HG03097 (cell line): Measurements from ENCODE around the gene BLOC1S4.
"Not testable (repeated sequence)": the region's sequence is repeated elsewhere in the genome, so short reads cannot be mapped to it uniquely, and the experiment has no call there.

Experiments
- ATAC-seq: cut with Tn5 transposase; IDR thresholded peaks from one replicate; pipeline ENCODE4 v1.9.1; 2021; ENCODE audit not compliant: unreplicated experiment, low FRiP score

BLOC1S4 gene

GRCh38 chr4:6715704-6716017 lies 313 bp upstream of the BLOC1S4 start:
- no peak for ATAC-seq

GRCh38 chr4:6716958-6717655 lies 1.1 kb downstream of the BLOC1S4 start:
- no peak for ATAC-seq

GRCh38 chr4:6718932-6719610 lies 3.1 kb downstream of the BLOC1S4 start:
- ATAC-seq, result no peak

- ATAC-seq, result no peak
These were observed 3.7 kb downstream of the BLOC1S4 start for GRCh38 chr4:6719611-6720179.

GRCh38 chr4:6720202-6720699 lies 4.3 kb downstream of the BLOC1S4 start:
- ATAC-seq, result no peak

GRCh38 chr4:6721121-6721520 lies 5.1 kb downstream of the BLOC1S4 start:
- no peak for ATAC-seq

GRCh38 chr4:6722891-6723290 lies 6.9 kb downstream of the BLOC1S4 start:
- ATAC-seq, result no peak

GRCh38 chr4:6723851-6724250 lies 7.9 kb downstream of the BLOC1S4 start:
- ATAC-seq, result no peak

- ATAC-seq, result no peak
These were observed 8.6 kb downstream of the BLOC1S4 start for GRCh38 chr4:6724421-6725111.

GRCh38 chr4:6725427-6725961 lies 9.5 kb downstream of the BLOC1S4 start:
- ATAC-seq, result not testable (repeated sequence)

GRCh38 chr4:6727081-6727942 lies 11.3 kb downstream of the BLOC1S4 start:
- no peak for ATAC-seq

- no peak for ATAC-seq
These were observed 11.9 kb downstream of the BLOC1S4 start for GRCh38 chr4:6727943-6728250.

GRCh38 chr4:6728320-6729029 lies 12.5 kb downstream of the BLOC1S4 start:
- no peak for ATAC-seq

- no peak for ATAC-seq
These were observed 14.8 kb downstream of the BLOC1S4 start for GRCh38 chr4:6730603-6731317.

- ATAC-seq, result no peak
These were observed 15.3 kb downstream of the BLOC1S4 start for GRCh38 chr4:6731318-6731675.

- no peak for ATAC-seq
These were observed 15.8 kb downstream of the BLOC1S4 start for GRCh38 chr4:6731780-6732179.

GRCh38 chr4:6732441-6733357 lies 16.7 kb downstream of the BLOC1S4 start:
- no peak for ATAC-seq
